ENCODE data around the gene PLD6. TPM values are rescaled to one million over a fixed set of nuclear protein-coding genes. Genes with fewer than 3 reads are reported as not detected.
A peak's percentile ranks its signal among the peaks of the same experiment; 100 is the strongest.

Gene PLD6
- total and polyA plus RNA-seq, 2 donors (not counting 1 experiment from before 2014, with no cell fraction given): 2.5 to 7.8 TPM

- Histone ChIP-seq H3K4me1 (ENCODE audit: control insufficient read depth, extremely low read depth, insufficient read depth, low read length) (peaks cover 2% of the 10 kb centered on the region), H3K4me3 (replicated peaks in 1 of 4; ENCODE audit: control extremely low read depth in 1 of 4, insufficient read depth in 1 of 4, low read depth in 3 of 4, low read length in 4 of 4) (no peak overlapping the region), H3K9ac (ENCODE audit: insufficient read depth, low read length) (no peak overlapping the region), H3K27me3 (ENCODE audit: control insufficient read depth, insufficient read depth, low read length) (no peaks in the 10 kb centered on the region), H3K36me3 (ENCODE audit: control insufficient read depth, insufficient read depth, low read length) (no peaks in the 10 kb centered on the region), H3K79me2 (ENCODE audit: control insufficient read depth, insufficient read depth, low read length) (peaks cover 21% of the 10 kb centered on the region), H2AFZ (ENCODE audit: low read length) (no peak overlapping the region), H3K9me3 (ENCODE audit: control insufficient read depth, insufficient read depth, low read depth, low read length) (no peaks in the 10 kb centered on the region), H3K4me2 (ENCODE audit: extremely low read depth, insufficient read depth, low read length) (no peak overlapping the region), H4K20me1 (ENCODE audit: control insufficient read depth, extremely low read depth, insufficient read depth, low read length) (peaks cover 5% of the 10 kb centered on the region), H3K27ac (ENCODE audit: insufficient read depth, low read length) (no peak overlapping the region)
- TF ChIP-seq CTCF (conservative IDR thresholded peaks at IDR 0.05 in 1 of 2, IDR thresholded peaks at IDR 0.05 in 1 of 2; ENCODE audit: low read depth in 1 of 2, low read length in 2 of 2) (no peak), EZH2 (IDR thresholded peaks at IDR 0.05; ENCODE audit: low read length, missing control alignments) (no peak)
- no peak for DNase-seq (ENCODE audit: low read depth in 2 of 2)
Observed at GRCh38 chr17:17239832-17240231, 33.7 kb upstream of the PLD6 start.

GRCh38 chr17:17237026-17237799, 31.1 kb upstream of the PLD6 start, which contains the start of gene FLCN:
FLCN (minus strand) TSS chr17:17237168; CDS start chr17:17228137, 9,031 bp downstream.
- peak; percentile 85 to 92 for DNase-seq (ENCODE audit: low read depth in 2 of 2)
- Histone ChIP-seq H3K4me3 (replicated peaks in 1 of 4; ENCODE audit: control extremely low read depth in 1 of 4, insufficient read depth in 1 of 4, low read depth in 3 of 4, low read length in 4 of 4) (peak within 1 kb of the TSS; percentile 85 to 98 (median 89)), H3K36me3 (ENCODE audit: control insufficient read depth, insufficient read depth, low read length) (peaks cover 2% of the 10 kb centered on the region), H3K79me2 (ENCODE audit: control insufficient read depth, insufficient read depth, low read length) (peaks cover 42% of the 10 kb centered on the region), H4K20me1 (ENCODE audit: control insufficient read depth, extremely low read depth, insufficient read depth, low read length) (peaks cover 5% of the 10 kb centered on the region), H3K27me3 (ENCODE audit: control insufficient read depth, insufficient read depth, low read length) (no peaks in the 10 kb centered on the region), H3K9me3 (ENCODE audit: control insufficient read depth, insufficient read depth, low read depth, low read length) (no peaks in the 10 kb centered on the region), H3K4me2 (ENCODE audit: extremely low read depth, insufficient read depth, low read length) (peak within 1 kb of the TSS; percentile 99), H3K4me1 (ENCODE audit: control insufficient read depth, extremely low read depth, insufficient read depth, low read length) (peaks cover 2% of the 10 kb centered on the region), H3K9ac (ENCODE audit: insufficient read depth, low read length) (peak within 1 kb of the TSS; percentile 99), H2AFZ (ENCODE audit: low read length) (peak within 1 kb of the TSS; percentile 98), H3K27ac (ENCODE audit: insufficient read depth, low read length) (peak within 1 kb of the TSS; percentile 100)
- TF ChIP-seq EZH2 (IDR thresholded peaks at IDR 0.05; ENCODE audit: low read length, missing control alignments) (no peak), CTCF (conservative IDR thresholded peaks at IDR 0.05 in 1 of 2, IDR thresholded peaks at IDR 0.05 in 1 of 2; ENCODE audit: low read depth in 1 of 2, low read length in 2 of 2) (no peak)

GRCh38 chr17:17236295-17237025, 30.3 kb upstream of the PLD6 start:
- Histone ChIP-seq H3K27me3 (ENCODE audit: control insufficient read depth, insufficient read depth, low read length) (no peaks in the 10 kb centered on the region), H3K4me1 (ENCODE audit: control insufficient read depth, extremely low read depth, insufficient read depth, low read length) (peaks cover 2% of the 10 kb centered on the region), H4K20me1 (ENCODE audit: control insufficient read depth, extremely low read depth, insufficient read depth, low read length) (peaks cover 5% of the 10 kb centered on the region), H3K36me3 (ENCODE audit: control insufficient read depth, insufficient read depth, low read length) (peaks cover 6% of the 10 kb centered on the region), H3K27ac (ENCODE audit: insufficient read depth, low read length) (peak overlapping the region; percentile 100), H3K9ac (ENCODE audit: insufficient read depth, low read length) (peak overlapping the region; percentile 99), H3K9me3 (ENCODE audit: control insufficient read depth, insufficient read depth, low read depth, low read length) (no peaks in the 10 kb centered on the region), H3K79me2 (ENCODE audit: control insufficient read depth, insufficient read depth, low read length) (peaks cover 49% of the 10 kb centered on the region), H3K4me3 (replicated peaks in 1 of 4; ENCODE audit: control extremely low read depth in 1 of 4, insufficient read depth in 1 of 4, low read depth in 3 of 4, low read length in 4 of 4) (peak overlapping the region; percentile 85 to 98 (median 89)), H2AFZ (ENCODE audit: low read length) (no peak overlapping the region), H3K4me2 (ENCODE audit: extremely low read depth, insufficient read depth, low read length) (peak overlapping the region; percentile 99)
- TF ChIP-seq CTCF (conservative IDR thresholded peaks at IDR 0.05 in 1 of 2, IDR thresholded peaks at IDR 0.05 in 1 of 2; ENCODE audit: low read depth in 1 of 2, low read length in 2 of 2): no peak
- TF ChIP-seq EZH2 (IDR thresholded peaks at IDR 0.05; ENCODE audit: low read length, missing control alignments): no peak
- DNase-seq (ENCODE audit: low read depth in 2 of 2): peak; percentile 14 to 47

Data from fibroblast of lung (primary cell).